MM.1S (cell line): Measurements from ENCODE around the gene FBN2.

Source experiments
- CTCF ChIP-seq: fragments of 300-600 bp; sonication (generic); IDR thresholded peaks from 2 replicates; pipeline ENCODE4 v1.5.1; 2016; ENCODE audit warnings: antibody characterized with exemption, low read length, mixed read lengths
- EZH2 ChIP-seq: fragments of 300-600 bp; sonication (generic); optimal IDR thresholded peaks from 2 replicates; pipeline ENCODE3; 2017; ENCODE audit warnings: low read depth, mild to moderate bottlenecking, antibody characterized with exemption, low read length, mixed read lengths
- EZH2phosphoT487 ChIP-seq: fragments of 300-600 bp; sonication (generic); IDR thresholded peaks from 2 replicates; pipeline ENCODE4 v1.6.1; 2018; ENCODE audit warnings: antibody characterized with exemption, low read length

DNA sequence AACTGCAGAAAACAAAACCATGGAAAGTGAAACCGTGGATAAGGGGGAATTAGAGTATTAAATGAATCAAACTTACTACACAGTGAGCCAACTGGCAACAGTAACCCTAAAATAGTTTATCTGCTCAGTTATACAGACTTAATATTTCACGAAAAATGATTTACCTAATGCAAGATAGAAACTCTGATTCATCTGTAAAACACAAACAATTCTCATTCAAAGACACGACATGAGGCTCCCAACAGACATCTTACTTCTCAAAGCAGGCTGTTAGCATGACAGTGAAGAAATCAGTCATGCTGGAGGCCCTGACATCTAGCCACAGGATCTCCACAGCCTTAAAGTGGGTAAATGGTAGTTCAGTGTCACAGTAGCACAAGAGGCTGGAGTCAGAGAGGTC lies 131.2 kb downstream of the FBN2 start:
- TF ChIP-seq EZH2phosphoT487 (no peak), CTCF (no peak), EZH2 (no peak)
